VCaP (cell line): ENCODE measurements around the gene MYO1E.
A peak's percentile ranks its signal among the peaks of the same experiment; 100 is the strongest.
"Not testable (repeated sequence)": the region's sequence is repeated elsewhere in the genome, so short reads cannot be mapped to it uniquely, and the experiment has no call there.

Experiments used
- H3K27ac ChIP-seq: fragments of 450-650 bp; 2 replicates; pipeline ENCODE4 v1.5.1; 2017
- CTCF ChIP-seq: fragments of 450-650 bp; conservative IDR thresholded peaks from 2 replicates; pipeline ENCODE4 v1.5.1; 2017; ENCODE audit warnings: mild to moderate bottlenecking, moderate library complexity

The MYO1E gene

GRCh38 chr15:59138243-59138642 is 234.4 kb downstream of the MYO1E start:
- TF ChIP-seq CTCF, result peak; percentile 64
- H3K27ac ChIP-seq, result no peak overlapping the region

GRCh38 chr15:59137566-59137965 is 235.1 kb downstream of the MYO1E start:
- no peak for TF ChIP-seq CTCF
- no peak overlapping the region for H3K27ac ChIP-seq

GRCh38 chr15:59133929-59134427 is 238.7 kb downstream of the MYO1E start:
- TF ChIP-seq CTCF, result no peak
- H3K27ac ChIP-seq, result peak overlapping the region; percentile 81; the same call in 1 of the 2 replicates

GRCh38 chr15:59131969-59132562 is 240.6 kb downstream of the MYO1E start:
- peak overlapping the region; percentile 81 for H3K27ac ChIP-seq
- TF ChIP-seq CTCF, result no peak

GRCh38 chr15:59131456-59131855 is 241.2 kb downstream of the MYO1E start:
- TF ChIP-seq CTCF, result no peak
- peak overlapping the region; percentile 81 for H3K27ac ChIP-seq

GRCh38 chr15:59127255-59127654 is 245.4 kb downstream of the MYO1E start:
- H3K27ac ChIP-seq, result not testable (repeated sequence)

- not testable (repeated sequence) for H3K27ac ChIP-seq
Measured at GRCh38 chr15:59125683-59126082, 247.0 kb downstream of the MYO1E start.

GRCh38 chr15:59124261-59124660 is 248.4 kb downstream of the MYO1E start:
- no peak for TF ChIP-seq CTCF
- no peak overlapping the region for H3K27ac ChIP-seq

GRCh38 chr15:59120937-59121336 is 251.7 kb downstream of the MYO1E start:
- TF ChIP-seq CTCF, result no peak
- H3K27ac ChIP-seq, result no peak overlapping the region
